A673 (cell line): Measurements from ENCODE around the gene LUZP2. TPM values are rescaled to one million over a fixed set of nuclear protein-coding genes. Genes with fewer than 3 reads are reported as not detected.

ENCODE experiments used
- BruUV-seq: library from RNA; stranded (reverse); fragments of 400-500 nt; replicated peaks from 2 replicates; lab custom pipeline; 2021; lab: Mats Ljungman, UMichigan
- CTCF ChIA-PET: fragments of 300-600 bp; sonication (Branson Sonifier 250); formaldehyde crosslinking; loops from one replicate; lab custom pipeline; 2022; ENCODE audit warnings: antibody characterized with exemption; lab: Charles Lee
- POLR2A ChIA-PET: fragments of 300-600 bp; sonication (Branson Sonifier 250); formaldehyde crosslinking; loops from one replicate; lab custom pipeline; 2022; ENCODE audit warnings: antibody characterized with exemption; ENCODE audit not compliant: low non-redundant PET; lab: Charles Lee
- DNase-seq: peaks from one replicate; pipeline ENCODE4 v3.0.0-alpha.2; 2015; ENCODE audit warnings: low spot score
- H3K27ac ChIP-seq: fragments of 200-600 bp; sonication (generic); 2 replicates; pipeline ENCODE4 v1.5.1; 2016; ENCODE audit warnings: mixed run types, low read depth, mild to moderate bottlenecking, mixed read lengths, antibody characterized with exemption, low read length; ENCODE audit not compliant: poor library complexity, severe bottlenecking
- H3K27me3 ChIP-seq: fragments of 200-600 bp; sonication (generic); replicated peaks from 2 replicates; pipeline ENCODE4 v1.6.1; 2017; ENCODE audit warnings: mixed run types, low read depth, mild to moderate bottlenecking, mixed read lengths, antibody characterized with exemption, low read length; ENCODE audit not compliant: insufficient read depth, poor library complexity
- H3K36me3 ChIP-seq: fragments of 200-600 bp; sonication (generic); 2 replicates; pipeline ENCODE4 v1.6.1; 2016; ENCODE audit warnings: mixed run types, mild to moderate bottlenecking, mixed read lengths, antibody characterized with exemption, low read length; ENCODE audit not compliant: insufficient read depth, poor library complexity, severe bottlenecking
- H3K4me1 ChIP-seq: fragments of 200-600 bp; sonication (generic); 2 replicates; pipeline ENCODE4 v1.6.1; 2017; ENCODE audit warnings: mixed run types, mild to moderate bottlenecking, mixed read lengths, antibody characterized with exemption, low read length; ENCODE audit not compliant: insufficient read depth, poor library complexity, severe bottlenecking
- H3K4me3 ChIP-seq: fragments of 200-600 bp; sonication (generic); 2 replicates; pipeline ENCODE4 v1.5.1; 2016; ENCODE audit warnings: low read depth, mixed run types, mild to moderate bottlenecking, mixed read lengths, low read length; ENCODE audit not compliant: poor library complexity, severe bottlenecking
- H3K9me3 ChIP-seq: fragments of 200-600 bp; sonication (generic); 2 replicates; pipeline ENCODE4 v1.6.1; 2016; ENCODE audit warnings: mixed run types, low read depth, mild to moderate bottlenecking, mixed read lengths, antibody characterized with exemption, low read length; ENCODE audit not compliant: poor library complexity, severe bottlenecking
- EZH2 ChIP-seq: fragments of 200-600 bp; sonication (generic); IDR thresholded peaks from 2 replicates; pipeline ENCODE4 v1.6.1; 2017; ENCODE audit warnings: borderline replicate concordance, low read depth, mild to moderate bottlenecking, mixed read lengths, antibody characterized with exemption, low read length; ENCODE audit not compliant: poor library complexity, severe bottlenecking
- intact Hi-C: fragments of 100-400 bp; cut with micrococcal nuclease; formaldehyde crosslinking; loops from one replicate; pipeline ENCODE4 v1.10.0; 2022; ENCODE audit not compliant: unreplicated experiment
- total RNA-seq: library from RNA; stranded (reverse); gene quantifications from 2 replicates; pipeline ENCODE4 v1.2.3, GENCODE V29; 2021
- TF ChIP-seq, protein P1 (sequence below): fragments of 300-800, 200-600 bp; sonication (generic); conservative IDR thresholded peaks from 2 replicates; pipeline ENCODE4 v1.5.1; 2017; ENCODE audit warnings: low read depth, mild to moderate bottlenecking, antibody characterized with exemption, low read length, moderate library complexity, mixed read lengths

LUZP2 gene
- total RNA-seq, 1 experiment from 2014 or later: 0.15 TPM

DNA sequence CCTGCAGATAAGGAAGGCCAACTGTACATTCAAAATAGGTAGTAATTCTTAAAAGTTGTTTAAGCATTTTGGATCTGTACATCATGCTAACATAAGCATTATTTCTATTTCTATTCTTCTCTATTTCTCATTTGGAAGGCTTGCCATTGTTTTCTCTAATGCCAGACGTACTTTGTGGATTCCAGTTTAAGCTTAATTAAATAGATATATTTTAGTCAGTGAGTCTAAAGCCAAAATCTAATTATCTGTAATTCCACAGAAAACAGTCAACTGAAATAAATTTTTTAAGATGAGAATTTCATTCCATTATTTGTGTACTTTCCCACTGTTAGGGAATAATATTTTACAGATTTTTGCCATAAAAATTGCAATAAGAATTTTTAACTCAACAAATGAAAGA lies 123.0 kb downstream of the LUZP2 start:
- intact Hi-C loops: no loop called here
- no peak for DNase-seq
- Histone ChIP-seq H3K9me3 (no peaks in the 10 kb centered on the region), H3K4me3 (no peak overlapping the region), H3K27ac (no peak overlapping the region), H3K27me3 (no peaks in the 10 kb centered on the region), H3K36me3 (no peaks in the 10 kb centered on the region), H3K4me1 (no peaks in the 10 kb centered on the region)
- ChIA-PET POLR2A (no interaction called here), CTCF (no interaction called here)
- BruUV-seq: no TSS peak
- TF ChIP-seq, protein P1, sequence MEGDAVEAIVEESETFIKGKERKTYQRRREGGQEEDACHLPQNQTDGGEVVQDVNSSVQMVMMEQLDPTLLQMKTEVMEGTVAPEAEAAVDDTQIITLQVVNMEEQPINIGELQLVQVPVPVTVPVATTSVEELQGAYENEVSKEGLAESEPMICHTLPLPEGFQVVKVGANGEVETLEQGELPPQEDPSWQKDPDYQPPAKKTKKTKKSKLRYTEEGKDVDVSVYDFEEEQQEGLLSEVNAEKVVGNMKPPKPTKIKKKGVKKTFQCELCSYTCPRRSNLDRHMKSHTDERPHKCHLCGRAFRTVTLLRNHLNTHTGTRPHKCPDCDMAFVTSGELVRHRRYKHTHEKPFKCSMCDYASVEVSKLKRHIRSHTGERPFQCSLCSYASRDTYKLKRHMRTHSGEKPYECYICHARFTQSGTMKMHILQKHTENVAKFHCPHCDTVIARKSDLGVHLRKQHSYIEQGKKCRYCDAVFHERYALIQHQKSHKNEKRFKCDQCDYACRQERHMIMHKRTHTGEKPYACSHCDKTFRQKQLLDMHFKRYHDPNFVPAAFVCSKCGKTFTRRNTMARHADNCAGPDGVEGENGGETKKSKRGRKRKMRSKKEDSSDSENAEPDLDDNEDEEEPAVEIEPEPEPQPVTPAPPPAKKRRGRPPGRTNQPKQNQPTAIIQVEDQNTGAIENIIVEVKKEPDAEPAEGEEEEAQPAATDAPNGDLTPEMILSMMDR: no peak
- no peak for TF ChIP-seq EZH2

DNA sequence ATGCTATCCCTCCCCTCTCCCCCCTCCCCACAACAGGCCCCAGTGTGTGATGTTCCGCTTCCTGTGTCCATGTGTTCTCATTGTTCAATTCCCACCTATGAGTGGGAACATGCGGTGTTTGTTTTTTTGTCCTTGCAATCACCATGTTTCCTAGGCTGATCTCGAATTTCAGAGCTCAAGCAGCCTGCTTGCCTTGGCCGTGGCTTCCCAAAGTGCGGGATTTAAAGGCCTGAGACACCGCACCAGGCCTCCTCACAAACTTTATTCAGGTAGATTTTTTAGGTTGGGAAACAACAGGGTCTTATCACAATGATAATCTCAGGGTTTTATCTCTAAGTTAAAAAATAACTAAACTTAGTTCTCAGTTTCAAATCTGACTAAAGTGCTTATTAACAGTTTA lies 125.4 kb downstream of the LUZP2 start:
- no peak overlapping the region for H3K27ac ChIP-seq
- no peak for DNase-seq
- H3K4me1 ChIP-seq: no peaks in the 10 kb centered on the region
- TF ChIP-seq, protein P1: no peak
- TF ChIP-seq EZH2: no peak
- H3K36me3 ChIP-seq: no peaks in the 10 kb centered on the region
- no peak overlapping the region for H3K4me3 ChIP-seq
- POLR2A ChIA-PET: no interaction called here
- no peaks in the 10 kb centered on the region for H3K27me3 ChIP-seq
- BruUV-seq: no TSS peak
- intact Hi-C loops: no loop called here
- no peaks in the 10 kb centered on the region for H3K9me3 ChIP-seq
- CTCF ChIA-PET: no interaction called here

DNA sequence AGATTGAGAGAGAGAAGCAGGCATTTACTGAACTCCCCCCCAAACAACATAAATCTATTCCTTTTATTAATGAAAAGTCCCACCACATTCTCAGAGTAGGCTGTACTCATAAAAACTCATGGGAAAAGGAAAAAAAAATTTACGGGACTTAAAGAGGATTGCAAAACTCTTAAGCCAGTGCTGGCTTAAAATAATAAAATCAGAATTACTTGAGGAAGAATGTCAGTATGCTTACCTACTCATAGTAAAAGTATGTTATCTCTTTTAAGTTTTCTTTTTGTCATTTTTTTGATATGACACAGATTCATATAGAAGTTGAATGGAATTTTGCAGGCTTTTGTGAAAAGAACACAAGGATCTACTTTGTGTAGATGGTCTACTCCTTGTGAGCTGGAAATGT lies 126.3 kb downstream of the LUZP2 start:
- DNase-seq: no peak
- Histone ChIP-seq H3K9me3 (no peaks in the 10 kb centered on the region), H3K36me3 (no peaks in the 10 kb centered on the region), H3K27me3 (no peaks in the 10 kb centered on the region), H3K4me1 (no peaks in the 10 kb centered on the region), H3K4me3 (no peak overlapping the region), H3K27ac (no peak overlapping the region)
- ChIA-PET CTCF (no interaction called here), POLR2A (no interaction called here)
- intact Hi-C loops: no loop called here
- TF ChIP-seq, protein P1: no peak
- no peak for TF ChIP-seq EZH2
- BruUV-seq: no TSS peak
